Vagina (tissue), 2 donors: Measurements from ENCODE around the gene TLE2. TPM values are rescaled to one million over a fixed set of nuclear protein-coding genes. Genes with fewer than 3 reads are reported as not detected.
A peak's percentile ranks its signal among the peaks of the same experiment; 100 is the strongest.

Source experiments
- DNase-seq, 2 donors: peaks; one replicate each; pipeline ENCODE4 v3.0.0-alpha.2; 2017; ENCODE audit errors: extremely low spot score in 2 of 2
- H3K27ac ChIP-seq: fragments of 200-600 bp; sonication (generic); one replicate; pipeline ENCODE4 v1.5.1; 2019
- H3K27me3 ChIP-seq: fragments of 200-600 bp; sonication (generic); one replicate; pipeline ENCODE4 v1.5.1; 2019
- H3K36me3 ChIP-seq, 2 donors: fragments of 200-600 bp; sonication (generic); one replicate each; pipeline ENCODE4 v1.5.1; 2017 to 2019
- H3K4me1 ChIP-seq: fragments of 200-600 bp; sonication (generic); one replicate; pipeline ENCODE4 v1.5.1; 2019
- H3K4me3 ChIP-seq, 2 donors: fragments of 200-600 bp; sonication (generic); 1 replicate in 1 of 2; 2 replicates in 1 of 2; pipeline ENCODE4 v1.5.1; 2016 to 2019
- H3K9me3 ChIP-seq: fragments of 200-600 bp; sonication (generic); one replicate; pipeline ENCODE4 v1.5.1; 2019
- POLR2A ChIP-seq, 2 donors: fragments of 450-650 bp; IDR thresholded peaks; one replicate each; pipeline ENCODE4 v1.6.1; 2017; ENCODE audit warnings: antibody characterized with exemption in 2 of 2, mild to moderate bottlenecking in 2 of 2, moderate library complexity in 2 of 2
- POLR2AphosphoS5 ChIP-seq, 2 donors: sonication (generic); formaldehyde crosslinking; IDR thresholded peaks; one replicate each; pipeline ENCODE4 v1.9.0; 2017; ENCODE audit warnings: antibody characterized with exemption in 2 of 2, mild to moderate bottlenecking in 2 of 2, low read depth in 1 of 2; ENCODE audit not compliant: insufficient read depth in 1 of 2
- intact Hi-C: fragments of 100-400 bp; cut with DNase I; formaldehyde crosslinking; loops from one replicate; pipeline ENCODE4 v1.15.1; 2023
- total RNA-seq: library from RNA; depleted of rRNA; stranded (reverse); fragments of >200 nt; gene quantifications from one replicate; pipeline ENCODE4 v1.2.3, GENCODE V29; 2016
- TF ChIP-seq, protein P1 (sequence below), 3 experiments: fragments of 450-650 bp in 2 of 3; fragments of 200-600 bp in 1 of 3; sonication (generic) in 1 of 3; IDR thresholded peaks; one replicate each; pipeline ENCODE4 v1.5.1; 2017 to 2019; ENCODE audit warnings: antibody characterized with exemption in 3 of 3, mild to moderate bottlenecking in 2 of 3, moderate library complexity in 2 of 3

The TLE2 gene
- total RNA-seq, 1 donor from 2014 or later, result 28.2 TPM

DNA sequence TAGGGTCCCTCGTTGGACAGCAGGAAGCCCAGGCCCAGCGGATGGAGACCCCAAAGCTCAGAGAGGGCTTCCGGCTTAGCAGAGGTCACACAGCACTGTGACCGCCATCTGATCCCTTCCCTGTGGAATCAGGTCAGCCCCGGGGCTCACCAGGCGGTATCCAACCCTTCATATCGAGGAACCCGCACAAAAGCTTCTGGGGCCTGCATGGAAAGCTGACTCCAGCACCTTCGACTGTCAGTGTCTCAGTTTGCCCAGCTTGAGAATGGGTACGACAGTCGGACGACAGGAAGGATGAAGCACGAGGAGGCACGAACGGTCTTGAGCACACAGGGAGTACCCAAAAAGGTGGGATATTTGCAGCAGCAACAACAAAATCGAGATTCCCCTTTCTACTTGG is 30.6 kb upstream of the TLE2 start:
- Histone ChIP-seq H3K36me3 (peaks cover 0 to 41% of the 10 kb centered on the region in 2 donors), H3K27ac (peak overlapping the region; percentile 92), H3K27me3 (no peaks in the 10 kb centered on the region), H3K9me3 (no peaks in the 10 kb centered on the region), H3K4me3 (no peak overlapping the region), H3K4me1 (peaks cover 73% of the 10 kb centered on the region)
- intact Hi-C loops, result no loop called here
- DNase-seq, result no peak
- no peak for TF ChIP-seq POLR2AphosphoS5 (IDR thresholded peaks at IDR 0.05; ENCODE audit: insufficient read depth in 1 of 2, low read depth in 1 of 2)
- no peak for TF ChIP-seq POLR2A (IDR thresholded peaks at IDR 0.05)
- TF ChIP-seq, protein P1, sequence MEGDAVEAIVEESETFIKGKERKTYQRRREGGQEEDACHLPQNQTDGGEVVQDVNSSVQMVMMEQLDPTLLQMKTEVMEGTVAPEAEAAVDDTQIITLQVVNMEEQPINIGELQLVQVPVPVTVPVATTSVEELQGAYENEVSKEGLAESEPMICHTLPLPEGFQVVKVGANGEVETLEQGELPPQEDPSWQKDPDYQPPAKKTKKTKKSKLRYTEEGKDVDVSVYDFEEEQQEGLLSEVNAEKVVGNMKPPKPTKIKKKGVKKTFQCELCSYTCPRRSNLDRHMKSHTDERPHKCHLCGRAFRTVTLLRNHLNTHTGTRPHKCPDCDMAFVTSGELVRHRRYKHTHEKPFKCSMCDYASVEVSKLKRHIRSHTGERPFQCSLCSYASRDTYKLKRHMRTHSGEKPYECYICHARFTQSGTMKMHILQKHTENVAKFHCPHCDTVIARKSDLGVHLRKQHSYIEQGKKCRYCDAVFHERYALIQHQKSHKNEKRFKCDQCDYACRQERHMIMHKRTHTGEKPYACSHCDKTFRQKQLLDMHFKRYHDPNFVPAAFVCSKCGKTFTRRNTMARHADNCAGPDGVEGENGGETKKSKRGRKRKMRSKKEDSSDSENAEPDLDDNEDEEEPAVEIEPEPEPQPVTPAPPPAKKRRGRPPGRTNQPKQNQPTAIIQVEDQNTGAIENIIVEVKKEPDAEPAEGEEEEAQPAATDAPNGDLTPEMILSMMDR (IDR thresholded peaks at IDR 0.05), result no peak

DNA sequence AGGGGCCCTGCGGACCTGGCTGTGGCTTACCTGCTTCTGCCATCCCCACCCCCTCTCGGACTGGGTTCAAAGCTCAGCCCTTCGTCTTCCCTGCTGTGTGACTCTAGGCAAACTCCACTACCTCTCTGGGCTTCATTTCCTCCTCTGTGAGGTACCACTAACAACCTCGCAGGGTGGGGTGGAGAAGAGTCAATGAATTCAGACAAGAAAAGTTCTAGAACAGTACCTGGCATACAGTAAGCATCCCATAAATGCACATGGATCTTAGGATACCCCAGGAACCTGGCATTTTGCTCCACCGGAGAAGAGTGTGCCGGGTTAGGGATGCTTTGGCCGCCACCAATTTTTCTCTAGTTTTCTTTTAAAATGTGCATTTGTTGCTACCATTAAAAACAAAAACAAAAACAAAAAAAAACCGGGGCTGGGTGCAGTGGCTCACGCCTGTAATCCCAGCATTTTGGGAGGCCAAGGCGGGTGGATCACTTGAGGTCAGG is 29.8 kb upstream of the TLE2 start:
- DNase-seq, result no peak
- Histone ChIP-seq H3K4me1 (peaks cover 78% of the 10 kb centered on the region), H3K36me3 (peaks cover 0 to 48% of the 10 kb centered on the region in 2 donors), H3K4me3 (no peak overlapping the region), H3K9me3 (no peaks in the 10 kb centered on the region), H3K27ac (peak overlapping the region; percentile 76), H3K27me3 (no peaks in the 10 kb centered on the region)
- intact Hi-C loops, result no loop called here
- TF ChIP-seq, protein P1 (IDR thresholded peaks at IDR 0.05), result no peak
- TF ChIP-seq POLR2A (IDR thresholded peaks at IDR 0.05) (no peak), POLR2AphosphoS5 (IDR thresholded peaks at IDR 0.05; ENCODE audit: insufficient read depth in 1 of 2, low read depth in 1 of 2) (no peak)

DNA sequence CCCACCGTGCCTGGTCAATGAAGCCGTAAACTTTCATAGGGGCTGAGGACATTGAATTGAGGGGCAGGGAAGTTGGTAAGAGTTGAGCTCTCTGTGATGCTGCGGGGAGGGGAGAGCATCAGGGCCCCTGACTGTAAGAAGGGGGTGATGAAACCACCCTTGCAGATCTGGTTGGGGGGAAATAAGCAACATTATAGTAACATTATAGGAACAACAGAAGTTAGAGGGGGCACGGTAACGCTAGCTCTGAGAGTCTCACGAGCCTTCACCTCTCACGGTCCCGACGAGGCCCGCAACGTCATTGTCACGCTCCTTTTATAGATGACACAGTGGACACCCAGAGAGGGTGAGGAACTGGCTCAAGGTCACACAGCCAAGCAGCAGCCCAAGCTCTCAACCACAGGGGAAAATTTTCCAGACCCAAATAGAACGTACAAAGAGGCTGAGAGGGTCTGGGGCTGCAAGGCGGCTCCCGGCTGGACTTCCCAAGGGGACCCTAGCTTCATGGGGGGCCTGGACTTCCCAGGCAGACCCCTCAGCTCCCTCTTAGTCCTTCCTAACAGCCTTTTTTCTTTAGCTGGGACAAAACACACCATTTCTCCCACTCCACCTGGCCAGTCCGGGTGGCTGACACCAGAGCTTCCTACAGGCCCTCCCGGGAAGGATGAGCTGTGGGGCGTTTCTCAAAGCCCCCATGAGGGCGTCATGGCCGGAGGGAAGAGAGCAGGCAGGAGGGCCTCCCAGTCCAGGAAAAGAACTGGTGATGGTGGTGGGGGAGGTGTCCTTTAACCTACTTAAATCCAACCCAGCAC is 29.1 kb upstream of the TLE2 start:
- Histone ChIP-seq H3K27ac (peak overlapping the region; percentile 76), H3K4me1 (peaks cover 84% of the 10 kb centered on the region), H3K36me3 (peaks cover 0 to 55% of the 10 kb centered on the region in 2 donors), H3K4me3 (peak overlapping the region in 1 of 2 donors; percentile 19), H3K9me3 (no peaks in the 10 kb centered on the region), H3K27me3 (no peaks in the 10 kb centered on the region)
- no peak for DNase-seq
- TF ChIP-seq POLR2A (IDR thresholded peaks at IDR 0.05), result no peak
- no peak for TF ChIP-seq POLR2AphosphoS5 (IDR thresholded peaks at IDR 0.05; ENCODE audit: insufficient read depth in 1 of 2, low read depth in 1 of 2)
- TF ChIP-seq, protein P1 (IDR thresholded peaks at IDR 0.05), result no peak
- intact Hi-C loops, result no loop called here

DNA sequence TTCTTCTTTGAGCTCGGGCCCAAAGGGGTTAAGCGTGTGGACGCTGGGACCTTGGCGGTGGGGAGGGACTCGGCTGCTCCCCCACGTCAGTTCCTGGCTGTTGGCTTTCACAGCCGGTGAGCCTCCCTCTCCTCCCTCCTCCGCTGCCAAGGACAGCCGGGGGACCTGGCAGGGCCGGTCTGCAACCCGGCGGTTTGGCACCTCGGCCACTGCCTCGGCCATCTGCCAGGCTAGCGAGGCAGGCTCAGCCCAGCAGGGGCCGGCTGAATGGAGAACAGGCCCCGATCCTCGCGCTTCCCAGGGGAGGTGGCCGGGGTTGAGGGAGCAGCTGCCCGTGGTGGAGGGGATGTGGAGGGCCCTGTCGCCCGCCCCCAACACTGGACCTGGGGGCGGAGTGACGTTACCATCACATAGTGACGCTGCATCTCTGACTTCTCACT is 28.2 kb upstream of the TLE2 start:
- DNase-seq, result no peak
- TF ChIP-seq, protein P1 (IDR thresholded peaks at IDR 0.05), result no peak
- TF ChIP-seq POLR2A (IDR thresholded peaks at IDR 0.05) (no peak), POLR2AphosphoS5 (IDR thresholded peaks at IDR 0.05; ENCODE audit: insufficient read depth in 1 of 2, low read depth in 1 of 2) (peak; percentile 44 to 80)
- peak overlapping the region; percentile 76 for H3K27ac ChIP-seq
- intact Hi-C loops, result no loop called here
- peaks cover 0 to 56% of the 10 kb centered on the region in 2 donors for H3K36me3 ChIP-seq
- H3K4me3 ChIP-seq, result peak overlapping the region; percentile 0 to 19
- H3K27me3 ChIP-seq, result no peaks in the 10 kb centered on the region
- no peaks in the 10 kb centered on the region for H3K9me3 ChIP-seq
- peaks cover 80% of the 10 kb centered on the region for H3K4me1 ChIP-seq
